ENCODE results near the gene NDUFS5. TPM values are rescaled to one million over a fixed set of nuclear protein-coding genes. Genes with fewer than 3 reads are reported as not detected.

NDUFS5 gene
- total RNA-seq, 1 donor from 2014 or later = 534 TPM

GRCh38 chr1:38997034-38997900 is 28.9 kb upstream of the NDUFS5 start:
- TF ChIP-seq POLR2AphosphoS5 (IDR thresholded peaks at IDR 0.05; ENCODE audit: insufficient read depth in 1 of 2, low read depth in 1 of 2) = no peak
- TF ChIP-seq CTCF (IDR thresholded peaks at IDR 0.05) = no peak
- TF ChIP-seq POLR2A (IDR thresholded peaks at IDR 0.05) = no peak
- Histone ChIP-seq H3K4me1 (peaks cover 57% of the 10 kb centered on the region), H3K27ac (no peak overlapping the region), H3K27me3 (no peaks in the 10 kb centered on the region), H3K36me3 (peaks cover 7 to 40% of the 10 kb centered on the region in 2 donors), H3K4me3 (no peak overlapping the region), H3K9me3 (no peaks in the 10 kb centered on the region)
- intact Hi-C loops (cut with DNase I) = no loop called here
- DNase-seq (ENCODE audit: extremely low spot score in 2 of 2) = no peak

- intact Hi-C loops (cut with DNase I) = no loop called here
- no peak for TF ChIP-seq POLR2A (IDR thresholded peaks at IDR 0.05)
- TF ChIP-seq CTCF (IDR thresholded peaks at IDR 0.05) = no peak
- TF ChIP-seq POLR2AphosphoS5 (IDR thresholded peaks at IDR 0.05; ENCODE audit: insufficient read depth in 1 of 2, low read depth in 1 of 2) = no peak
- DNase-seq (ENCODE audit: extremely low spot score in 2 of 2) = no peak
- Histone ChIP-seq H3K9me3 (no peaks in the 10 kb centered on the region), H3K27me3 (no peaks in the 10 kb centered on the region), H3K4me1 (peaks cover 51% of the 10 kb centered on the region), H3K27ac (no peak overlapping the region), H3K36me3 (peaks cover 7 to 46% of the 10 kb centered on the region in 2 donors), H3K4me3 (no peak overlapping the region)
These were observed 28.3 kb upstream of the NDUFS5 start for GRCh38 chr1:38997901-38998190.

GRCh38 chr1:39001516-39002421 is 24.4 kb upstream of the NDUFS5 start:
- H3K27ac ChIP-seq = no peak overlapping the region
- H3K4me3 ChIP-seq = no peak overlapping the region
- H3K27me3 ChIP-seq = no peaks in the 10 kb centered on the region
- TF ChIP-seq POLR2AphosphoS5 (IDR thresholded peaks at IDR 0.05; ENCODE audit: insufficient read depth in 1 of 2, low read depth in 1 of 2) = no peak
- TF ChIP-seq CTCF (IDR thresholded peaks at IDR 0.05) = no peak
- TF ChIP-seq POLR2A (IDR thresholded peaks at IDR 0.05) = no peak
- peaks cover 7 to 78% of the 10 kb centered on the region in 2 donors for H3K36me3 ChIP-seq
- no peak for DNase-seq (ENCODE audit: extremely low spot score in 2 of 2)
- peaks cover 23% of the 10 kb centered on the region for H3K4me1 ChIP-seq
- intact Hi-C loops (cut with DNase I) = no loop called here
- H3K9me3 ChIP-seq = no peaks in the 10 kb centered on the region

GRCh38 chr1:39003281-39003680 is 22.9 kb upstream of the NDUFS5 start:
- H3K9me3 ChIP-seq = no peaks in the 10 kb centered on the region
- TF ChIP-seq POLR2A (IDR thresholded peaks at IDR 0.05) (no peak), CTCF (IDR thresholded peaks at IDR 0.05) (no peak), POLR2AphosphoS5 (IDR thresholded peaks at IDR 0.05; ENCODE audit: insufficient read depth in 1 of 2, low read depth in 1 of 2) (no peak)
- H3K36me3 ChIP-seq = peaks cover 5 to 90% of the 10 kb centered on the region in 2 donors
- intact Hi-C loops (cut with DNase I) = no loop called here
- H3K4me3 ChIP-seq = no peak overlapping the region
- DNase-seq (ENCODE audit: extremely low spot score in 2 of 2) = no peak
- no peak overlapping the region for H3K27ac ChIP-seq
- peaks cover 9% of the 10 kb centered on the region for H3K4me1 ChIP-seq
- no peaks in the 10 kb centered on the region for H3K27me3 ChIP-seq
